Medulla oblongata (tissue), 1 donor: ENCODE data around the gene PHKG1.
"Not testable (repeated sequence)": the region's sequence is repeated elsewhere in the genome, so short reads cannot be mapped to it uniquely, and the experiment has no call there.

Experiments used
- DNase-seq: peaks from one replicate; pipeline ENCODE4 v3.0.0-alpha.2; 2015; ENCODE audit errors: extremely low spot score

Gene PHKG1

GRCh38 chr7:56092789-56093531, at the start of gene PHKG1:
TSS of gene PHKG1 (minus strand) at chr7:56092952. CDS start at chr7:56088941, 4,011 bp downstream.
- DNase-seq = peak; percentile 89

GRCh38 chr7:56131062-56131461, 38.3 kb upstream of the PHKG1 start:
- DNase-seq = not testable (repeated sequence)

GRCh38 chr7:56127241-56127975, 34.7 kb upstream of the PHKG1 start:
- DNase-seq = no peak

GRCh38 chr7:56125831-56126230, 33.1 kb upstream of the PHKG1 start:
- no peak for DNase-seq

- DNase-seq = no peak
Observed at GRCh38 chr7:56124981-56125380, 32.2 kb upstream of the PHKG1 start.

- no peak for DNase-seq
Observed at GRCh38 chr7:56121440-56121839, 28.7 kb upstream of the PHKG1 start.

- no peak for DNase-seq
Observed at GRCh38 chr7:56115852-56116538, 23.2 kb upstream of the PHKG1 start, which contains the start of gene NUPR2. TSS of gene NUPR2 (minus strand) at chr7:56116417. CDS start at chr7:56116314, 103 bp downstream.

GRCh38 chr7:56112244-56112643, 19.5 kb upstream of the PHKG1 start:
- DNase-seq = not testable (repeated sequence)

- no peak for DNase-seq
Observed at GRCh38 chr7:56110611-56111010, 17.9 kb upstream of the PHKG1 start.

- no peak for DNase-seq
Observed at GRCh38 chr7:56107954-56108258, 15.2 kb upstream of the PHKG1 start.

GRCh38 chr7:56106108-56107073, 13.6 kb upstream of the PHKG1 start, which contains the start of gene CHCHD2:
TSS of gene CHCHD2 (minus strand) at chr7:56106476. CDS start at chr7:56106413, 63 bp downstream.
- peak; percentile 99 for DNase-seq

- no peak for DNase-seq
Observed at GRCh38 chr7:56105508-56105907, 12.8 kb upstream of the PHKG1 start.

GRCh38 chr7:56104138-56104537, 11.4 kb upstream of the PHKG1 start:
- DNase-seq = not testable (repeated sequence)

- DNase-seq = no peak
Observed at GRCh38 chr7:56099653-56100052, 6.9 kb upstream of the PHKG1 start.

- DNase-seq = not testable (repeated sequence)
Observed at GRCh38 chr7:56098187-56099008, 5.6 kb upstream of the PHKG1 start.

- DNase-seq = no peak
Observed at GRCh38 chr7:56097700-56098099, 4.9 kb upstream of the PHKG1 start.

GRCh38 chr7:56092388-56092787, 364 bp downstream of the PHKG1 start:
- not testable (repeated sequence) for DNase-seq

GRCh38 chr7:56091591-56091990, 1.2 kb downstream of the PHKG1 start:
- DNase-seq = peak; percentile 80

GRCh38 chr7:56087445-56087844, 5.3 kb downstream of the PHKG1 start:
- DNase-seq = no peak

GRCh38 chr7:56086761-56087160, 6.0 kb downstream of the PHKG1 start:
- DNase-seq = no peak
